ENCODE data around the gene MBD3.

MBD3 gene

GRCh38 chr19:1568320-1569019 lies 24.2 kb downstream of the MBD3 start, which contains the start of gene MEX3D:
TSS of gene MEX3D (minus strand) at chr19:1568325. CDS start at chr19:1568058, 267 bp downstream.
- H3K36me3 ChIP-seq (replicated peaks; ENCODE audit: low read depth, low read length) = no peaks in the 10 kb centered on the region

DNA sequence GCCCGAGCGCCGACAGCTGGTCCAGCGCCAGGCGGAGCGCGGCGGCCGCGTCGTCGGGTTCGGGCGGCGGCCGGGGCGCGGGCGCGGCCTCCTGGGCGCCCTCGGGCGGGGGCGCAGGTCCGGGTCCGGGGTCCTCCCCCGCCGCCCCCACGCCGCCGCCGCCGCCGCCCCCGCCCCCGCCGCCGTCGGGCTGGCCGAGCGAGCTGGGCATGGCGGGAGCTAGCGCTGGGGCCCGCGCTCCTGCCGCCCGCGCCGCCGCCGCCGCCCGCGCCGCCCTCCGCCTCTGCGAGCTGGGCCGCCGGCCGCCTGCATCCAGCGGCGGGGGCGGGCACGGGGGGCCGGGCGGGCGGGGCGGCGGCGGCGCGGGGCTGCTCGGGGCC lies 24.8 kb downstream of the MBD3 start:
- H3K27me3 ChIP-seq (ENCODE audit: low read depth, low read length) = no peaks in the 10 kb centered on the region
- H3K9me3 ChIP-seq (ENCODE audit: insufficient read depth, low read length) = no peaks in the 10 kb centered on the region
- no peaks in the 10 kb centered on the region for H4K20me1 ChIP-seq (ENCODE audit: insufficient read depth, low read length)
- no peak overlapping the region for H3K4me3 ChIP-seq (ENCODE audit: low read length)
- H3K9ac ChIP-seq (ENCODE audit: low read length) = no peak overlapping the region
- no peak overlapping the region for H2AFZ ChIP-seq (ENCODE audit: low read depth, low read length)
- no peak overlapping the region for H3K4me2 ChIP-seq (ENCODE audit: low read length)
- H3K79me2 ChIP-seq (ENCODE audit: low read length) = no peaks in the 10 kb centered on the region
- H3K36me3 ChIP-seq (replicated peaks; ENCODE audit: low read depth, low read length) = no peaks in the 10 kb centered on the region
- TF ChIP-seq, protein P1, sequence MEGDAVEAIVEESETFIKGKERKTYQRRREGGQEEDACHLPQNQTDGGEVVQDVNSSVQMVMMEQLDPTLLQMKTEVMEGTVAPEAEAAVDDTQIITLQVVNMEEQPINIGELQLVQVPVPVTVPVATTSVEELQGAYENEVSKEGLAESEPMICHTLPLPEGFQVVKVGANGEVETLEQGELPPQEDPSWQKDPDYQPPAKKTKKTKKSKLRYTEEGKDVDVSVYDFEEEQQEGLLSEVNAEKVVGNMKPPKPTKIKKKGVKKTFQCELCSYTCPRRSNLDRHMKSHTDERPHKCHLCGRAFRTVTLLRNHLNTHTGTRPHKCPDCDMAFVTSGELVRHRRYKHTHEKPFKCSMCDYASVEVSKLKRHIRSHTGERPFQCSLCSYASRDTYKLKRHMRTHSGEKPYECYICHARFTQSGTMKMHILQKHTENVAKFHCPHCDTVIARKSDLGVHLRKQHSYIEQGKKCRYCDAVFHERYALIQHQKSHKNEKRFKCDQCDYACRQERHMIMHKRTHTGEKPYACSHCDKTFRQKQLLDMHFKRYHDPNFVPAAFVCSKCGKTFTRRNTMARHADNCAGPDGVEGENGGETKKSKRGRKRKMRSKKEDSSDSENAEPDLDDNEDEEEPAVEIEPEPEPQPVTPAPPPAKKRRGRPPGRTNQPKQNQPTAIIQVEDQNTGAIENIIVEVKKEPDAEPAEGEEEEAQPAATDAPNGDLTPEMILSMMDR (IDR thresholded peaks at IDR 0.05; ENCODE audit: low read depth, low read length) = no peak
- TF ChIP-seq EZH2phosphoT487 (IDR thresholded peaks at IDR 0.05; ENCODE audit: low read depth) = no peak
- no peak overlapping the region for H3K27ac ChIP-seq (ENCODE audit: low read length)
- no peaks in the 10 kb centered on the region for H3K4me1 ChIP-seq (ENCODE audit: low read length)

More at GRCh38 chr19:1568320-1569019, 24.2 kb downstream of the MBD3 start, which contains the start of gene MEX3D:
- Histone ChIP-seq H4K20me1 (ENCODE audit: insufficient read depth, low read length) (no peaks in the 10 kb centered on the region), H3K4me2 (ENCODE audit: low read length) (no peak within 1 kb of the TSS), H3K9me3 (ENCODE audit: insufficient read depth, low read length) (no peaks in the 10 kb centered on the region), H3K27me3 (ENCODE audit: low read depth, low read length) (no peaks in the 10 kb centered on the region), H3K4me3 (ENCODE audit: low read length) (no peak within 1 kb of the TSS), H3K9ac (ENCODE audit: low read length) (no peak within 1 kb of the TSS), H3K27ac (ENCODE audit: low read length) (no peak within 1 kb of the TSS), H2AFZ (ENCODE audit: low read depth, low read length) (no peak within 1 kb of the TSS), H3K4me1 (ENCODE audit: low read length) (no peaks in the 10 kb centered on the region), H3K79me2 (ENCODE audit: low read length) (no peaks in the 10 kb centered on the region)
- TF ChIP-seq, protein P1 (IDR thresholded peaks at IDR 0.05; ENCODE audit: low read depth, low read length) = no peak
- TF ChIP-seq EZH2phosphoT487 (IDR thresholded peaks at IDR 0.05; ENCODE audit: low read depth) = no peak

DNA sequence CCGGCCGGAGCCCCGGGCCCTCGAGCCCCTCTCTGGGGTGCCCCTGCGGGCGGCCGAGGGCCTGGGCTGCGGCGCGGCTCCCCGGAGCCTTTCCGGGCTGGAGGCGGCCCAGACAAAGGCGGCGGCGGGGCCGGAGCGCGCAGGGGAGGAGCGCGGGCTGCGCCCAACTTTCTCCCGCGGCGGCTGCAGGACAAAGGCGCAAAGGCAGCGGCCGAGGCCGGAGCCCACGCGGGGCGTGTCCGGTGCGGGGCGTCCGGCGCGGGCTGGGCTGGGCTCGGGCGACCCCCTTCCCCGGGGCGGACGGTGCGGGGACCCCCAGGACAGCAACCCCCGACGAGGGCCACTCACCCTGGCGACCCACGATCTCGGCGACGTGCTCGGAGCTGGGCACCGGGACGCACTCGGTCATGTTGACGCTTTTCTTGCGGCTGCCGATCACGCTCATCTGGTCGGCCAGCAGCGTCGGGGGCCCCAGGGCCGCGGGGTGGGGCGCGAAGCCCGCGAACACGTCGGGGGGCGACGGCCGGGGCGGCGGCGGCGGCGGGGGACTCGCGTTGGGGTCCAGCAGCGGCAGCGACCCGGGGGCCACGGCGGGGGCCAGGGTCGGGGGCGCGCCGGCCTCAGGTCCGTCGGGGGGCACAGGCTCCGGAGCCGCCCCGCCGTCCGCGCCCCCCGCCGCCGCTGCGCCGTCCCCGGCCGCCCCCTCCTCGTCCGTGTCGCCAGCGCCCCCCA lies 25.4 kb downstream of the MBD3 start:
- Histone ChIP-seq H3K79me2 (ENCODE audit: low read length) (no peaks in the 10 kb centered on the region), H3K4me1 (ENCODE audit: low read length) (no peaks in the 10 kb centered on the region), H3K9me3 (ENCODE audit: insufficient read depth, low read length) (no peaks in the 10 kb centered on the region), H4K20me1 (ENCODE audit: insufficient read depth, low read length) (no peaks in the 10 kb centered on the region), H3K27ac (ENCODE audit: low read length) (no peak overlapping the region), H3K9ac (ENCODE audit: low read length) (no peak overlapping the region), H3K36me3 (replicated peaks; ENCODE audit: low read depth, low read length) (no peaks in the 10 kb centered on the region), H3K4me3 (ENCODE audit: low read length) (no peak overlapping the region), H3K27me3 (ENCODE audit: low read depth, low read length) (no peaks in the 10 kb centered on the region), H2AFZ (ENCODE audit: low read depth, low read length) (no peak overlapping the region), H3K4me2 (ENCODE audit: low read length) (no peak overlapping the region)
- TF ChIP-seq, protein P1 (IDR thresholded peaks at IDR 0.05; ENCODE audit: low read depth, low read length) = no peak

DNA sequence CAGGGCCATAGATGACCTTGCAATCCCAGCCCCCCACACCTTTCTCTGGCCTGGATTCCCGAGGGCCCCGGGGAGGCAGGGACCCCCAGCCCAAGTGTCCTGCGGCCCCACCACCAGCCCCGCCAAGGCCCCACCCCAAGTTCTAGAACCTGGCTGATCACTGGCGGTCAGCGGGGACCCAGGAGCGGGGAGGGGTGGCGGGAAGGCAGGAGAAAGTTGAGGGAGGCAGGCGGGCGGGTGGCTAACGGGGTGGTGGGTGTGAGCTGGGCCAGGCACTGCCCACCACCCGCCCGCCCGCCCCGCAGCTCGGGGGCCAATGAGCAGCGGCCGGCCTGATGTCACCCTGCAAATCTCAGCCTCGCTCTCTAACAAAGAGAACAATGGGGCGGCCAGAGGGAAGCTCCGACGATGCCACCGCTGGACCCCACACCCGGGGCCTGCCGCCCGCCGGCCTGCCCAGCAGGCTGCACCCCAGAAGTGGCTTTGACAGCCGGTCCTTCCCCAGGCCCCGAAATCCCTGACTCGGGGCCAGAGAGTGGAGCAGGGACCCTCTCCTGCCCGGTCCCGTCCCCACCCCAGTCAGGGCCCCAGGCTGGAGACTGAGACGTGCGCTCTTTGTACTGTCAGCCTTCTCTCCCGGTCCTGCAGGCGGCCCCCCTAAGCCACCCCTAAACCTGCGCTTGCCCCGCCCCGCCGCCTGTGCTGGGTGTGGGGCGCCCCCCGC lies 26.1 kb downstream of the MBD3 start:
- H3K36me3 ChIP-seq (replicated peaks; ENCODE audit: low read depth, low read length) = no peaks in the 10 kb centered on the region
- no peak overlapping the region for H3K27ac ChIP-seq (ENCODE audit: low read length)
- H3K27me3 ChIP-seq (ENCODE audit: low read depth, low read length) = no peaks in the 10 kb centered on the region
- H3K4me2 ChIP-seq (ENCODE audit: low read length) = no peak overlapping the region
- H3K4me1 ChIP-seq (ENCODE audit: low read length) = no peaks in the 10 kb centered on the region
- no peak overlapping the region for H3K9ac ChIP-seq (ENCODE audit: low read length)
- no peaks in the 10 kb centered on the region for H4K20me1 ChIP-seq (ENCODE audit: insufficient read depth, low read length)
- H3K4me3 ChIP-seq (ENCODE audit: low read length) = no peak overlapping the region
- TF ChIP-seq, protein P1 (IDR thresholded peaks at IDR 0.05; ENCODE audit: low read depth, low read length) = no peak
- H2AFZ ChIP-seq (ENCODE audit: low read depth, low read length) = no peak overlapping the region
- H3K79me2 ChIP-seq (ENCODE audit: low read length) = no peaks in the 10 kb centered on the region
- no peaks in the 10 kb centered on the region for H3K9me3 ChIP-seq (ENCODE audit: insufficient read depth, low read length)

All from OCI-LY3 (cell line).